ENCODE measurements around the gene HOXA5.

The HOXA5 gene

GRCh38 chr7:27115221-27116026 lies 28.1 kb downstream of the HOXA5 start:
- TF ChIP-seq CTCF (IDR thresholded peaks at IDR 0.05) = no peak
- H3K4me1 Mint-ChIP-seq = peaks cover 50% of the 10 kb centered on the region
- H3K4me3 Mint-ChIP-seq = peak overlapping the region; percentile 98
- no peaks in the 10 kb centered on the region for H3K9me3 Mint-ChIP-seq
- peak overlapping the region; percentile 100 for H3K27ac Mint-ChIP-seq
- peaks cover 62% of the 10 kb centered on the region for H3K36me3 Mint-ChIP-seq (ENCODE audit: low read depth)
- peaks cover 4% of the 10 kb centered on the region for H3K27me3 Mint-ChIP-seq (ENCODE audit: low read depth, poor library complexity)
- peak; percentile 81 for DNase-seq

- Mint-ChIP-seq H3K27ac (peak overlapping the region; percentile 99), H3K4me3 (peak overlapping the region; percentile 98), H3K36me3 (ENCODE audit: low read depth) (peaks cover 62% of the 10 kb centered on the region), H3K27me3 (ENCODE audit: low read depth, poor library complexity) (peaks cover 4% of the 10 kb centered on the region), H3K4me1 (peaks cover 50% of the 10 kb centered on the region), H3K9me3 (no peaks in the 10 kb centered on the region)
- no peak for DNase-seq
- TF ChIP-seq CTCF (IDR thresholded peaks at IDR 0.05) = no peak
Observed at GRCh38 chr7:27114881-27115220, 28.6 kb downstream of the HOXA5 start.

- H3K4me1 Mint-ChIP-seq = peaks cover 50% of the 10 kb centered on the region
- H3K9me3 Mint-ChIP-seq = no peaks in the 10 kb centered on the region
- peak; percentile 72 for DNase-seq
- no peak for TF ChIP-seq CTCF (IDR thresholded peaks at IDR 0.05)
- H3K4me3 Mint-ChIP-seq = peak overlapping the region; percentile 98
- H3K27me3 Mint-ChIP-seq (ENCODE audit: low read depth, poor library complexity) = peaks cover 4% of the 10 kb centered on the region
- peak overlapping the region; percentile 99 for H3K27ac Mint-ChIP-seq
- peaks cover 63% of the 10 kb centered on the region for H3K36me3 Mint-ChIP-seq (ENCODE audit: low read depth)
Observed at GRCh38 chr7:27113991-27114769, 29.3 kb downstream of the HOXA5 start.

DNA sequence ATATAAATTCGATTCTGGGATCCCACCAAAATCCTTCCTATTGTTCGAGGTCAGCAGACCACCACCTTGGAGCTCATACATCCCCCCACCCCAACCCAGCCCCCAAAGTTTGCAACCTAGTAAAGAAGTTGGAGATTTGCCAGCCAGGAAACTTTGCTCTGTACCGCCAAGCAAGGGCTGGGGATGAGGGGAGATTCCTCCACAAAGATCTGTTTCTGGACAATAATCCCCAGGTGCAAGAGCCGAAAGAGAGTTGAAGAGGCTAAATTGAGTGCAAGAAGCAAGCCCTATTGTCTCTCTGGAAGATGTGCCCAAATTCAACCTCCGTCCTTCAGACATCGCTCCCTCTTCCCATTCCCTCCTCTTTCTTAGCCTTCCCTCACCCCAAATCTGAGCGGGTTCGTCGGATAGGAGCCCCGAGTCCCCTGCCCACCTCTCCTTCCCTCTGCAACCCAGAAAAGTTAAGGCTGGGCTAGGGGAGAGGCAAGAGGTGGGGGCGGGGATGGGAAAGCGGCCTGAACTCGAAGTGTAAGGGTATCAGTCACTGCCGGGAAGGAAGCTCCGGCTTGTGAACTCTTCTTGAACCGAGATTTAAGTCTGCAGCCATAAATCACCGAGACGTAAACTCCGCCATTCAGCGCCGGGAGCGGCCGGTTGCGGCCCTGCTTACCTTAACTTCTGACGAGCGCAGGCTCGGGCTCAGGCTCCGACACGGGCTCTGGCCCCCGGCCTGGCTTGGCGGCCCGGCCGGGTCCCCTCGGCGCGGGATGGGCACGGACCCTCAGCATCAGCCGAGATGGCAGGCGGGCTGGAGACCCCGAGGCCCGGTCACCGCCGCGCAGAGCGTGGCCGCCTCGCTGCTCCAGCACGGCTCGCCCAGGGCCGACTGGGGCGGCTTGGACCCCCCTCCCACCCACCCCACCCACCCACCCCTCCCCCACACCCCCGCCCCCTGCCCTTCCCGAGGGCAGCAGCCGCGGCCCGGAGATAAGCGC lies 30.2 kb downstream of the HOXA5 start:
- Mint-ChIP-seq H3K4me3 (peak overlapping the region; percentile 99), H3K4me1 (peaks cover 50% of the 10 kb centered on the region), H3K27ac (peak overlapping the region; percentile 100), H3K36me3 (ENCODE audit: low read depth) (peaks cover 57% of the 10 kb centered on the region), H3K27me3 (ENCODE audit: low read depth, poor library complexity) (peaks cover 4% of the 10 kb centered on the region), H3K9me3 (no peaks in the 10 kb centered on the region)
- no peak for TF ChIP-seq CTCF (IDR thresholded peaks at IDR 0.05)
- DNase-seq = peak; percentile 83

- no peak for TF ChIP-seq CTCF (IDR thresholded peaks at IDR 0.05)
- DNase-seq = no peak
- Mint-ChIP-seq H3K4me1 (peaks cover 51% of the 10 kb centered on the region), H3K9me3 (no peaks in the 10 kb centered on the region), H3K4me3 (peak overlapping the region; percentile 99), H3K27me3 (ENCODE audit: low read depth, poor library complexity) (peaks cover 4% of the 10 kb centered on the region), H3K27ac (peak overlapping the region; percentile 100), H3K36me3 (ENCODE audit: low read depth) (peaks cover 53% of the 10 kb centered on the region)
Observed at GRCh38 chr7:27112361-27112760, 31.1 kb downstream of the HOXA5 start.

Measured in nephron progenitor cell (in vitro differentiated cells).